GM12874 (cell line): ENCODE data around the gene COX4I2.

Source experiments
- CTCF ChIP-seq: IDR thresholded peaks from 2 replicates; pipeline ENCODE4 v1.5.1; 2011; ENCODE audit warnings: low read depth, mild to moderate bottlenecking, control low read depth, low read length, moderate library complexity; ENCODE audit not compliant: insufficient read depth

The COX4I2 gene

GRCh38 chr20:31680286-31681127, 42.8 kb downstream of the COX4I2 start:
- TF ChIP-seq CTCF, result no peak

- TF ChIP-seq CTCF, result no peak
Observed at GRCh38 chr20:31681128-31681727, 43.5 kb downstream of the COX4I2 start.

- no peak for TF ChIP-seq CTCF
Observed at GRCh38 chr20:31681769-31682168, 44.1 kb downstream of the COX4I2 start.

- no peak for TF ChIP-seq CTCF
Observed at GRCh38 chr20:31682352-31682751, 44.6 kb downstream of the COX4I2 start.

- no peak for TF ChIP-seq CTCF
Observed at GRCh38 chr20:31682927-31683326, 45.2 kb downstream of the COX4I2 start.

GRCh38 chr20:31684153-31685015, 46.7 kb downstream of the COX4I2 start:
- TF ChIP-seq CTCF, result no peak

- no peak for TF ChIP-seq CTCF
Observed at GRCh38 chr20:31685853-31686643, 48.3 kb downstream of the COX4I2 start.
